Kasumi-1 (cell line): Measurements from ENCODE around the gene EIF3CL.
"Not testable (repeated sequence)": the region's sequence is repeated elsewhere in the genome, so short reads cannot be mapped to it uniquely, and the experiment has no call there.

Experiments used
- DNase-seq, 2 experiments: peaks; one replicate each; lab custom pipeline; 2025; lab: John Stamatoyannopoulos, UW

EIF3CL gene, protein sequence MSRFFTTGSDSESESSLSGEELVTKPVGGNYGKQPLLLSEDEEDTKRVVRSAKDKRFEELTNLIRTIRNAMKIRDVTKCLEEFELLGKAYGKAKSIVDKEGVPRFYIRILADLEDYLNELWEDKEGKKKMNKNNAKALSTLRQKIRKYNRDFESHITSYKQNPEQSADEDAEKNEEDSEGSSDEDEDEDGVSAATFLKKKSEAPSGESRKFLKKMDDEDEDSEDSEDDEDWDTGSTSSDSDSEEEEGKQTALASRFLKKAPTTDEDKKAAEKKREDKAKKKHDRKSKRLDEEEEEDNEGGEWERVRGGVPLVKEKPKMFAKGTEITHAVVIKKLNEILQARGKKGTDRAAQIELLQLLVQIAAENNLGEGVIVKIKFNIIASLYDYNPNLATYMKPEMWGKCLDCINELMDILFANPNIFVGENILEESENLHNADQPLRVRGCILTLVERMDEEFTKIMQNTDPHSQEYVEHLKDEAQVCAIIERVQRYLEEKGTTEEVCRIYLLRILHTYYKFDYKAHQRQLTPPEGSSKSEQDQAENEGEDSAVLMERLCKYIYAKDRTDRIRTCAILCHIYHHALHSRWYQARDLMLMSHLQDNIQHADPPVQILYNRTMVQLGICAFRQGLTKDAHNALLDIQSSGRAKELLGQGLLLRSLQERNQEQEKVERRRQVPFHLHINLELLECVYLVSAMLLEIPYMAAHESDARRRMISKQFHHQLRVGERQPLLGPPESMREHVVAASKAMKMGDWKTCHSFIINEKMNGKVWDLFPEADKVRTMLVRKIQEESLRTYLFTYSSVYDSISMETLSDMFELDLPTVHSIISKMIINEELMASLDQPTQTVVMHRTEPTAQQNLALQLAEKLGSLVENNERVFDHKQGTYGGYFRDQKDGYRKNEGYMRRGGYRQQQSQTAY

DNA sequence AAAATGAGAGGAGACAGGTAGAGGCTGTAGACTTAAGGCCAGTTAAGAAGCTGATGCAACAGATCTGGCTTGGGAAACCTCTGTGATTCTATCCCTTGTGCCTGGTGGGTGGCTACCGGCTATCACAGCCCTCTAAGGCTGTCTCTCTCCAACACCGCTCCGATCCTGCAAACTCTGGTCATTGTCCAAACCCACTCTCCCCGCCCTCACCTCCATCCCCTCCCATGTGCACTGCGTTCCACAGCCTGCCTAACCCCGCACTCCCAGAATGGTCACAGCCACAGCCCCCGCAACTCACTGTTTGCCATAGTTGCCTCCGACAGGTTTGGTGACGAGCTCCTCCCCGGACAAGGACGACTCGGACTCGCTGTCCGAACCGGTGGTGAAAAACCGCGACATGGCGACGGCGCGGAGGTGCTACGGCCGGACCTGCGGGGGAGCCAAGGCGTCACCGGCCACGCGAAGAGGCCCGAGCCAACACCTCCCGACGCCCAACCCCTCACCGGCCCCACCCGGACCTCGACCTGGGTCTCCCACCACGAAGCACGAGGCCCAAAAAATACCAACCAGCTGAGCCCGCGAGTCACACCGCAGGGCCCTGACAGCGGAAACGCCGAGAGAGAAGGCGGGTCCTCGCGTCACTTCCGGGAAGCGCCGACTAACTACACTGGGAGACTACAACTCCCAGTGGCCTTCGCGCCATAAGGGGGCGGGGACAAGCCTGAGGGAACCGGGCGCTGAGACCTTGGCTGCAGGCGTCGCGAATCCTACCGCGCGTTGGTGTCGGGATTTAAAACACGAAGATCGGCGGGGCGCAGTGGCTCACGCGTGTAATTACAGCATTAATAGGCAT, at the start of gene EIF3CL:
TSS of gene EIF3CL (minus strand) at position 622 of the 853 bp plus-strand sequence. CDS start at position 399, 223 bp downstream.
- DNase-seq, result not testable (repeated sequence)

DNA sequence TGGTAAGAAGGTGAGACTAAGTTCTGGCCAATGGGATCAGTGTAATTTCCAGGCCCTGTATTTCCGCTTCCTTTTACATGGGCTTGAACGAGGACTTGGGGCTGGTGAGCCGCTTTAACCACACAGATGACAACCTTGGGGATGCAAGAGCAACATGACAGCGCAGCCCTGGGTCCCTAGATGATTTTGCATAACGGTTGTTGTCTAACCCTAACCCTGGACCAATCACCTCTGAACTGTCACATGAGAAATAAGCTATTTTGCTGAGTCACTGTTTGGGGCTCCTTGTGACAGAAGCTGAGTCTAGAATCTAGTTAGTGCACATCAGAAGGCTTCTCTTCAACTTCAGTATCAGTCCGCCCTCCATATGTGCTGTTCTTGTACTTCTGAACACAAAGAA, 43.4 kb upstream of the EIF3CL start:
- DNase-seq, result not testable (repeated sequence)

DNA sequence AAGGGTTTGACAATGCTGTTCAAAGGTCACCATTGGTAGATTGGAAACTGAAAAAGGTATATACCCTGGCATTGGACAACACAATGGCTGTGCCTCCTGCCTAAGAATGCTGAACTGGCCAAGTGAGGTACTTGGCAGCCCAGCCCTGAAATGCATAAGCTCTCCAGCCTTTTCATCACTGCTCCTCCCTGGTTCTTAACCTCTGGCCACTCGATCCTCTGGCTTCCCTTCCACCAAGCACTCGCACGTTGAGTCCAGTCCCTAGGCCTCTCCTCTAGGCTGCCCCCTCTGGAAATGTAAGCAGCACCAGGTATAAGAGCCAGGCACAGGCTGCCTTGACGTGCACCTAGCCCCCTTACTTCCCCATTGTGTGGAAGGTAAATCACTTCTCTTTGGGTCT, 42.7 kb upstream of the EIF3CL start:
- DNase-seq, result not testable (repeated sequence)

DNA sequence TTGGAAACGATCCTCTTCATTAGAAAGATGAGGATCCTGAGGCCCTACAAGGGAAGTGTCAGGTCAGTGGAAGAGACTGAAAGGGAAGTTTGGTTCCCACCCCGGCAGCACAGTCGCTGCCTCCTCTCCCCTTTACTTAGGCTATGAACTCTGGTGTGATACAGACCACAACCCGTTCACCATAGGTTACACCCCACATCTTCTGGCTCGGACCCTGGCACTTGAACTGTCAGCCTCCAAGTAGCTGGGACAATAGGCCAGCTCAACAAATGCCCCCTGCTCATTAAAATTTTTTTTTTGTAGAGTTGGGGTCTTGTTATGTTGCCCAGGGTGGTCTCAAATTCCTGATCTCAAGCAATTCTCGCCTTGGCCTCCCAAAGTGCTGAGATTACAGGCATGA, 40.3 kb upstream of the EIF3CL start:
- not testable (repeated sequence) for DNase-seq

DNA sequence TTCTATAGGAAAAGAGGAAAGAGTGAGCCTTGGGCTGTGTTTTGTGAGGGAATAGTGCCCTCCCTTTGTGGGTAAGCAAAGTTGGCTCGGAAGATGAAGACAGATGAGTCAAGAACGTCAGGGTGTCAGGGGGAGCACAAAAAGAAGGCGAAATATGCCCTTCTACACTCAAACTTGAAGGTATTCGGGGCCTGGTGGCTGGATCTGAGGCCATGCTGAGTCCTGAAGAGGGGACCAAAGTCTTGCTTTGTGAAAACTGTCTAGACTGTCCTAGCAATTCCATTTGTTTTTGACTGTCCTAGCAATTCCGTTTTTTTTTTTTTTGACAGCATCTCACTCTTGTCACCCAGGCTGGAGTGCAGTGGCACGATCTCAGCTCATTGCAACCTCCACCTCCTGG, 35.3 kb upstream of the EIF3CL start:
- not testable (repeated sequence) for DNase-seq

DNA sequence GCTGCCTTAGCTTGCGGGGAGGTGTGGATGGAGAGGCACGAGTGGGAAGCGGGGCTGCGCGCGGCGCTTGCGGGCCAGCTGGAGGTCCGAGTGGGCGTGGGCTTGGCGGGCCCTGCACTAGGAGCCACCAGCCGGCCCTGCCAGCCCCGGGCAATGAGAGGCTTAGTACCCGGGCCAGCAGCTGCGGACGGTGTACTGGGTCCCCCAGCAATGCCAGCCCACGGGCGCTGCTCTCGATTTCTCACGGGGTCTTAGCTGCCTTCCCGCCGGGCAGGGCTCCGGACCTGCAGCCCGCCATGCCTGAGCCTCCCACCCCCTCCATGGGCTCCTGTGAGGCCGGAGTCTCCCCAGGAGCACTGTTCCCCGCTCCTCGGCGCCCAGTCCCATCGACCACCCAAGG, 31.7 kb upstream of the EIF3CL start:
- DNase-seq, result not testable (repeated sequence)

DNA sequence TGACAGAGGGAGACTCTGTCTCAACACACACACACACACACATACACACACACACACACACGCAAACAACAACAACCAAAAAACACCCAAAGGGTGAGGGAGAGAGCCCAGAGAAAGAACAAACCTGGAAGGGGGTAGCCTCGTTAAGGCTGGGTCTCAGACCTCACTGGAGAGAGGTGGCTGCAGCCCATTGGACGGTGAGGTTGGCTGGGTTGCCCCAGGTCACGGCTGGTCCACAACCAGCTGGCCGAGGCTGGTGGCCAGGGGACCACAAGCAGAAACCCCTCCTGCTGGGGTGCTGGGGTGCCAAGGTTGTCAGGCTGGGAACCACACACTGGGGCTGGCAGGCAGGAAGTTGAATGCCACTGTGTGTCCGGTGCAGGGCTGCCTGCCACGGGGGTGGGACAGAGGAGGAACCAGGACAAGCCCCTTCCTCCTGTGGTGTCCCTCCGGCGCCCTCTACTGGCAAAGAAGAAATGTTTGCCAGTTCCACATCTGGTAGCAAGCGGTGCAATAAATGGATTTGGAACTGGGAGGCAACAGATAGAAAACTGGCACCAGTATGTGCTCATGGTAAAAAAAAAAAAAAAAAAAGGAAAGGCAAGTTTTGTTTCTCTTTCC, 22.5 kb upstream of the EIF3CL start:
- DNase-seq, result not testable (repeated sequence)

DNA sequence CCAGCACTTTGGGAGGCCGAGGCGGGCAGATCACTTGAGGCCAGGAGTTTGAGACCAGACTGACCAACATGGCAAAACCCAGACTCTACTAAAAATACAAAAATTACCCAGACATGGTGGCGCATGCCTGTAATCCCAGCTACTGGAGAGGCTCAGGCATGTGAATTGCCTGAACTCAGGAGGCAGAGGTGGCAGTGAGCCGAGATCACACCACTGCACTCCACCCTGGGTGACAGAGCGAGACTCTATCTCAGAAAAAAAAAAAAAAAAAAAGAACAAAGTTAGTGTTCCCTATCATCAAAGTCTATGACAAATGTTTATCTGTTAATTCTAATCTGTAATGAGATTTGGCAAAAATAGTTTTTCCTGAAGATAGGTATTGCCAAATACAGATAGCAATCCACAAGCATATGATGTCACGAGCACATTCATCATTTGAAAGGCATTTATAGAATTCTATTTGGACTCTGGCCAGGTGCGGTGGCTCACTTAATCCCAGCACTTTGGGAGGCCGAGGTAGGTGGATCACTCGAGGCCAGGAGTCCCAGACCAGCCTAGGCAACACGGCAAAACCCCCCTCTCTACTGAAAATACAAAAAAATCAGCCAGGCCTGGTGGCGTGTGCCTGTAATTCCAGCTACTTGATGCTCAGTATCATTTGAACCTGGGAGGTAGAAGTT, 17.6 kb upstream of the EIF3CL start:
- not testable (repeated sequence) for DNase-seq

DNA sequence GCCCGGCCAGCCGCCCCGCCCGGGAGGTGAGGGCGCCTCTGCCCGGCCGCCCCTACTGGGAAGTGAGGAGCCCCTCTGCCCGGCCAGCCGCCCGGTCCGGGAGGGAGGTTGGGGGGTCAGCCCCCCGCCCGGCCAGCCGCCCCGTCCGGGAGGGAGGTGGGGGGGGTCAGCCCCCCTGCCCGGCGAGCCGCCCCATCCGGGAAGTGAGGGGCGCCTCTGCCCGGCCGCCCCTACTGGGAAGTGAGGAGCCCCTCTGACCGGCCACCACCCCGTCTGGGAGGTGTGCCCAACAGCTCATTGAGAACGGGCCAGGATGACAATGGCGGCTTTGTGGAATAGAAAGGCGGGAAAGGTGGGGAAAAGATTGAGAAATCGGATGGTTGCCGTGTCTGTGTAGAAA, 13.4 kb upstream of the EIF3CL start:
- DNase-seq, result not testable (repeated sequence)

DNA sequence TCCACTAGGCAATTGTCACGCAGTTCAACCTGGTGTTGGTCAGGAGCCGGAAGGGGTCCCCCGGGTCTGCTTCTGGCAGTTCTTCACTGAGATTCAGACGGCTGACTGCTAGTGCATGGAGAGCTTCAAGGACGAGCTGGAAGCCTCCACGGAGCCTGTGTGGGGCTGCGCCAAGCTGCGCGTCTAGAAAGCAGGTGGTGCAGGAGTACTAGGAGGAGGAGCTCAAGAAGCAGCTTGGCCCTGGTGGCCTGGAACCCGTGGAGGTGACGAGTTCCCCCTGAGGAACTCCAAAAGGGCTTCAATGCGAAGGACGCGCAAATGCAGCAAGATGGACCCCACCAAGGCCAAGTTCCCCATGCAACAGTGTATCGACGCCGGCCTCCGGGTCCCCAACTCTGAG, 10.9 kb upstream of the EIF3CL start:
- not testable (repeated sequence) for DNase-seq

DNA sequence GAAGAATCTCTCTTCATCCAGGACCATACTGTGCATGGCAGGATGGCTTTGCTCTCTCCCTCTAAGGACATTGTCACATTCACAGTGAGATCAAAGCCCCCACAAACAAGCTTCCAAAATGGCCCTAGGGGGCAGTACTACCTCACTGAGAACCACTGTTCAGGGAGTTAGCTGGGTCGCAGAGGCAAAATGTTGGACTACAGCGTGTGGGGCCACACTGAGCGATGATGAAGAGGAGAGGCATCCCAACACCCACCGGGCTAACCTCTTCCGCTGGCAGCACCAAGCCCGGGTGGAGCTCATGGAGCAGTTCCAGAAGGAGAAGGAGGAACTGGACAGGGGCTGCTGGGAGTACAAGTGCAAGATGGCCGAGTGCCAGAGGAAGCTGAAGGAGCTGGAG, 9.9 kb upstream of the EIF3CL start:
- DNase-seq, result not testable (repeated sequence)

DNA sequence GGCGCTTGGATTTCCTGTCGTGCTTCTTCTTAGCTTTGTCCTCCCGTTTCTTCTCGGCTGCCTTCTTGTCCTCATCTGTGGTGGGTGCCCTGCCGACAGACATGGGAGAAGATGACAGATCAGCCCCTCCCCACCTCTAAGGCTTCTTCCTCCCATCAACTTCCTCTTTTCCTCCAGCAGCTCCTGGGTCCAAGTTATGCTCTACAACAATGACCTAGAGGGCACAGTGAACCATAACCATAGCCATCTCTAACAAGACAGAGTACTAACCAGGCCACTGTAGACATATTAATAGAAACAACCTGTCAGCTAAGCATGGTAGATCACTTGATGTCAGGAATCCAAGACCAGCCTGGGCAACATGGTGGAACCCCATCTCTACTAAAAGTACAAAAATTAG, 11.6 kb downstream of the EIF3CL start:
- not testable (repeated sequence) for DNase-seq

DNA sequence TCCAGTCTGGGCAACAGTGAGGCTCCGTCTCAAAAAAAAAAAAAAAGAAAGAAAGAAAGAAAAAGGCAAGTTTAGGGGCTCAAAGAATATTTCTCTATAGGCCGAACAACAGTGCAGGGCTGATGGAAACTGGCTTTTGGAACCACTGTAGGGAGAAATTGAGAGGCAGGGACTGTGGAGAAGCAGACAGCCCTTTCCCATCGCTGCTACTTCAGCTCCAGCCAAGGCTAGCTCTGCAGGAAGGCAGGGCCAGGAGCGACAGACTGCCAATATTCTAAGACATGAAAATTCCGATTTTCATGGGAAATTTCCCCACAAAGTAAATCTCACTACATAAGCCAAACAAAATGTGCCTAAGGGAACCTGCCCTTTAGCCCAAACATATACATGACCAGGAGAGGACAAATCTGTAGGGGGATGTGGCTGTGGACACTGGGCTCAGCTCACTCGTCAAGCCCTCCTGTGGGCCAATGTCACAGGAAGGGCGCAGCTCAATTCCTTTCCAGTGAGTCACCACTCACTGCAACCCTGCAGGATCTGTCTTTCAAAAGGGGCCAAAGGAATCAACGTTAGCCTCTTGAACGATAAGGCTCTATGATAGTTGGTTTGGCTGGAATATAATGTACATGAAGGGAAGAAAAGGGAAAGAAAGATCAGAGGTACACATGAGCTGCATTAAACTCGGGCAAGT, 21.3 kb downstream of the EIF3CL start:
- not testable (repeated sequence) for DNase-seq

DNA sequence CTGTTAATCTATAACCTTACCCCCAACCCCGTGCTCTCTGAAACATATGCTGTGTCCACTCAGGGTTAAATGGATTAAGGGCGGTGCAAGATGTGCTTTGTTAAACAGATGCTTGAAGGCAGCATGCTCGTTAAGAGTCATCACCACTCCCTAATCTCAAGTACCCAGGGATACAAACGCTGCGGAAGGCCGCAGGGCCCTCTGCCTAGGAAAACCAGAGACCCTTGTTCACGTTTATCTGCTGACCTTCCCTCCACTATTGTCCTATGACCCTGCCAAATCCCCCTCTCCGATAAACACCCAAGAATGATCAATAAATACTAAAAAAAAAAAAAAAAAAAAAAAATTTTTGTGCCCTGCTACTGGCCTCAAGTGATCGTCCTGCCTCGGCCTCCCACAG, 25.8 kb downstream of the EIF3CL start:
- not testable (repeated sequence) for DNase-seq

DNA sequence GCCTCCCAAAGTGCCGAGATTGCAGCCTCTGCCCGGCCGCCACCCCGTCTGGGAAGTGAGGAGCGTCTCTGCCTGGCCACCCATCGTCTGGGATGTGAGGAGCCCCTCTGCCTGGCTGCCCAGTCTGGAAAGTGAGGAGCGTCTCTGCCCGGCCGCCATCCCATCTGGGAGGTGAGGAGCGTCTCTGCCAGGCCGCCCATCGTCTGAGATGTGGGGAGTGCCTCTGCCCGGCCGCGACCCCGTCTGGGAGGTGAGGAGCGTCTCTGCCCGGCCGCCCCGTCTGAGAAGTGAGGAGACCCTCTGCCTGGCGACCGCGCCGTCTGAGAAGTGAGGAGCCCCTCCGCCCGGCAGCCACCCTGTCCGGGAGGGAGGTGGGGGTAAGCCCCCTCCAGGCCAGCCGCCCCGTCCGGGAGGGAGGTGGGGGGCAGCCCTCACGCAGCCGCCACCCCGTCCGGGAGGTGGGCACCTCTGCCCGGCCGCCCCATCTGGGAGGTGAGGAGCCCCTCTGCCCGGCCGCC, 26.5 kb downstream of the EIF3CL start:
- DNase-seq, result not testable (repeated sequence)

DNA sequence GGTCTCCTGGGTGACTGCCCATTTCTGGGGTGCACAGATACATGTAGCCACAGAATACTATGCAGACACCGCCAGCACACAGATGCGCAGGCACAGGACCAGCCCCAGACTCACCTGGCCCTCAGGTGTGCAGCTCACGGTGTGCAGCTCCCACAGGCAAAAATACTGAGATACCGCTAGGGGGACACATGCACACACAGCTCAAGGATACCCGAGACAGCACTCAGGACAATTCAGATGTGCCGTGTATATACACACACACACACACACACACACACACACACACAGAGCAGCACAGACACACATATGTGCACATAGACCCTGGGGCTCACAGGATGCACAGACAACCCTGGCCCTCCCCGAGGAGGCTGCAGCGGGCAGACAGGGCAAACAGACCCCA, 28.5 kb downstream of the EIF3CL start:
- not testable (repeated sequence) for DNase-seq

DNA sequence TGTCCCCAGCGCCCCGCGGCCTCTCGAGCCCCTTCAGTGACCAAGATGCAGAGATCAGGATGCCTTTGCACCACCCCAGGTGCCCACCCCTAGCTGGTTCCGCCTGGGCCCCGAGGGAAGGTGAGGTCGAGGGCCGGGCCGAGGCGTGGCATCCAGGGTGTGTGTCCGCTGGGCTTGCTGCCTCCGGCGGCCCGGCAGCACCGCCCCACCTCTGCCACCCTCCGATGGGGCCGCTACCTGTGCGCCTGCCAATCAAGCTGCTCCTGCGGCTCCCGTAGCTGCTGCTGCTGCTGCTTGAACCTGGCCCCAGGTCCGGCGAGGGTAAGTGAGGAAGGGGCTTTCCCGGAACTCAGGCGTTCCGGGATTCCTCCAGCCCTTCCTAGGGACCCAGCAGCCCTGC, 29.4 kb downstream of the EIF3CL start:
- not testable (repeated sequence) for DNase-seq

DNA sequence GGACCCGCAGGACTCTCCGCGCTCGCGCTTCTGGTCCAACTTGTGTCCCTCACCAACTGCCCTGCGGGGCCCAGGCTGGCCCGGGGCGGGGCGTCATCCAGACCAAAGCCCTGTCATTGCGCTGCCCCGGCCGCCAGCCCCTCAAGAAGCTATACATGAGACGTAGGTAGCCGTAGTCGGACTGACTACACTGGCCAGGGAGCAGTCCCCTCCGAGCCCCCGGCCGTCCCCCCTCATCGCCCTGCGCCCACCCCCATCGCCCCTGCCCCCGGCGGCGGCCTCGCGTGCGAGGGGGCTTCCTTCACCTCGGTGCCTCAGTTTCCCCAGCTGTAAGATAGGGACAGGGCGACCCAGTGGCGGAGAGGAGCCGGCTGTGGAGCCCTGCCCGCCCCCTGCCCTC, 35.7 kb downstream of the EIF3CL start:
- DNase-seq, result not testable (repeated sequence)

DNA sequence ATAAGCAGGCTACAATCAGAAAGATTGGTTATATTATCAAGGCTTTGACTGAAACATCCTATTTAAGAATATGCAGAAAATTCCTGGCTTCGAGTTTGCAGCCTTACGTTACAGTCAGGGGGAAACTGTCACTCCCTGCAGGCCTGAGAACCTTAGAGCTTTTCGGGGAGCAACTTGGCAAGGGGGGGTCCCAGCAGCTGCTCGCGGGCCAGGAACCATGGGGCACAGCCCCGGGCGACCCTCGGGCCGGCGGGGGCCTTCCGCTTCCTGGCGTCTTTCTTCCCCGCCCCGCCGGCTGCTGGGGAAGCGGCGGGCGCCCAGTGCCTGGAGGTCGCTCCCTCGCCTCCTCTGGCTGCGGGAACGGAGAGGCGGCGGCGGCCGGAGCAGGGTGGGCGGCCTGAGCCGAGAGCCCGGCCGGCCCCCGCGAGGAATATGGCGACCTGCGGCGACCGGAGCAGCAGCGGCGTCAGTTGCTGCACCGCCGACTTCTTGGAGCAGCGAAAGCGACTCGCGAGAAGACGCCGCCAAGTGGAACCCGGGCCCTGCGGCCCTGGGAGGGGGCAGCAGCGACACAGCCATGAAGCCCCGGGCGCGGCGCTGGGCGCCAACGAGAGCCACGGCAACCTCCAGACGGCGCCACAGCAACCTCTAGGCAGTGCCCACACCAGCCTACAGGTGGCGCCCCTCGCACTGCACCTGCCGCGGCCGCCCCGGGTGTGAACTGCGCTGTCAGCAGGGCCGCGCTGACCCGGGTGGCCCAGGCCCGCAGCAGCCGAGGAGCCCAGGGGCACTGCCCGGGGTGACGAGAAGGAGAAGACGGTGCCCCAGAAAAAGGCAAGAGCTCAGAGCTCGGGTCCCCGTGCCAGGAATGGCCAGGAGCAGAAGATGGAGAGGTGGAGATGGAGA, 39.1 kb downstream of the EIF3CL start:
- DNase-seq, result not testable (repeated sequence)
